ENCODE data around the gene FRG2B. TPM values are rescaled to one million over a fixed set of nuclear protein-coding genes. Genes with fewer than 3 reads are reported as not detected.
"Not testable (repeated sequence)": the region's sequence is repeated elsewhere in the genome, so short reads cannot be mapped to it uniquely, and the experiment has no call there.

FRG2B gene
- total RNA-seq, result not detected

GRCh38 chr10:133626695-133627094 is at the start of gene FRG2B:
Gene FRG2B, minus strand, starts transcription at chr10:133626795. Its CDS starts 53 bp downstream, at chr10:133626742.
- H3K27me3 Mint-ChIP-seq; H3K4me3 Mint-ChIP-seq; H3K9me3 Mint-ChIP-seq; intact Hi-C loops (cut with micrococcal nuclease); DNase-seq; H3K36me3 Mint-ChIP-seq (ENCODE audit: low read depth); POLR2A ChIA-PET; H3K4me1 Mint-ChIP-seq (ENCODE audit: low read depth); H3K27ac Mint-ChIP-seq; ATAC-seq; CTCF ChIA-PET: not testable (repeated sequence)

- H3K36me3 Mint-ChIP-seq (ENCODE audit: low read depth); H3K27me3 Mint-ChIP-seq; intact Hi-C loops (cut with micrococcal nuclease); H3K9me3 Mint-ChIP-seq; ATAC-seq; POLR2A ChIA-PET; CTCF ChIA-PET; H3K27ac Mint-ChIP-seq; H3K4me3 Mint-ChIP-seq; H3K4me1 Mint-ChIP-seq (ENCODE audit: low read depth); DNase-seq: not testable (repeated sequence)
Observed at GRCh38 chr10:133667446-133667845, 40.9 kb upstream of the FRG2B start.

GRCh38 chr10:133663544-133664160 is 37.1 kb upstream of the FRG2B start:
- H3K36me3 Mint-ChIP-seq (ENCODE audit: low read depth); H3K4me3 Mint-ChIP-seq; intact Hi-C loops (cut with micrococcal nuclease); CTCF ChIA-PET; DNase-seq; H3K9me3 Mint-ChIP-seq; POLR2A ChIA-PET; H3K27ac Mint-ChIP-seq; H3K27me3 Mint-ChIP-seq; H3K4me1 Mint-ChIP-seq (ENCODE audit: low read depth): not testable (repeated sequence)
- peak; percentile 55 for ATAC-seq

- H3K36me3 Mint-ChIP-seq (ENCODE audit: low read depth); ATAC-seq; DNase-seq; H3K27me3 Mint-ChIP-seq; POLR2A ChIA-PET; H3K27ac Mint-ChIP-seq; CTCF ChIA-PET; H3K4me1 Mint-ChIP-seq (ENCODE audit: low read depth); intact Hi-C loops (cut with micrococcal nuclease); H3K9me3 Mint-ChIP-seq; H3K4me3 Mint-ChIP-seq: not testable (repeated sequence)
Observed at GRCh38 chr10:133661122-133661521, 34.5 kb upstream of the FRG2B start.

- H3K27ac Mint-ChIP-seq; H3K4me3 Mint-ChIP-seq; CTCF ChIA-PET; H3K9me3 Mint-ChIP-seq; H3K36me3 Mint-ChIP-seq (ENCODE audit: low read depth); POLR2A ChIA-PET; H3K27me3 Mint-ChIP-seq; ATAC-seq; DNase-seq; intact Hi-C loops (cut with micrococcal nuclease); H3K4me1 Mint-ChIP-seq (ENCODE audit: low read depth): not testable (repeated sequence)
Observed at GRCh38 chr10:133660516-133660915, 33.9 kb upstream of the FRG2B start.

- H3K27me3 Mint-ChIP-seq; H3K4me3 Mint-ChIP-seq; intact Hi-C loops (cut with micrococcal nuclease); DNase-seq; H3K9me3 Mint-ChIP-seq; CTCF ChIA-PET; H3K27ac Mint-ChIP-seq; H3K36me3 Mint-ChIP-seq (ENCODE audit: low read depth); ATAC-seq; H3K4me1 Mint-ChIP-seq (ENCODE audit: low read depth); POLR2A ChIA-PET: not testable (repeated sequence)
Observed at GRCh38 chr10:133657276-133657675, 30.7 kb upstream of the FRG2B start.

DNA sequence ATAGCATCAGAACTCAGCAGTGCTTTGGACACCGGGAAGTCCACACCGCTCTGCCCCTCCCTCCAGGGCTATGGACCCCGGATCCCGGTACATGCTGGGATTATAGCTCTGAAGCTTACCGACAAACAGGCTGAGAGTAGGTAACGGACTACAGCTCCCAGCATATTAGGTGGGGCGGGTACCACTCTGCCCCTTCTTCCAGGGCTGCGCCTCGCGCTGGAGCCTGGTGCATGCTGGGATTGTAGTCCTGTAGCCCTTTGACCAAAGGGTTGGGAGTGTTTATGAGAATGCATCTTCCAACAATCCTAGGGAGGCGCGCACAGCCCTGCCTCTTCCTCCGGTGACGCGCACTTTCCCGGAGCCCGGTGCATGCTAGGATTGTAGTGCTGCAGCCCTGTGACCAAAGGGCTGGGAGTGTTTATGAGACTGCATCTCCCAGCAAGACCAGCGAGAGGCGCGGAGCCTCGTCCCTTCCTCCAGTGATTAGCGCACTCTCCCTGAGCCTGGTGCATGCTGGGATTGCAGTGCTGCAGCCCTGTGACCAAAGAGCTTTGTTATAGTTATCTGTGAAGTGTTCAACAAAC is 22.4 kb upstream of the FRG2B start:
- H3K36me3 Mint-ChIP-seq (ENCODE audit: low read depth); ATAC-seq; H3K4me1 Mint-ChIP-seq (ENCODE audit: low read depth); H3K27ac Mint-ChIP-seq; H3K9me3 Mint-ChIP-seq; CTCF ChIA-PET; POLR2A ChIA-PET; H3K4me3 Mint-ChIP-seq; H3K27me3 Mint-ChIP-seq; intact Hi-C loops (cut with micrococcal nuclease): not testable (repeated sequence)
- DNase-seq, result peak; percentile 31

GRCh38 chr10:133647075-133647748 is 20.6 kb upstream of the FRG2B start:
- CTCF ChIA-PET; H3K36me3 Mint-ChIP-seq (ENCODE audit: low read depth); H3K27ac Mint-ChIP-seq; H3K9me3 Mint-ChIP-seq; H3K4me3 Mint-ChIP-seq; POLR2A ChIA-PET; intact Hi-C loops (cut with micrococcal nuclease); H3K4me1 Mint-ChIP-seq (ENCODE audit: low read depth); H3K27me3 Mint-ChIP-seq: not testable (repeated sequence)
- peak; percentile 12 for DNase-seq
- peak; percentile 66 for ATAC-seq
- TF ChIP-seq CTCF (IDR thresholded peaks at IDR 0.05), result peak; percentile 65

GRCh38 chr10:133637846-133638235 is 11.2 kb upstream of the FRG2B start:
- H3K27ac Mint-ChIP-seq; intact Hi-C loops (cut with micrococcal nuclease); H3K4me1 Mint-ChIP-seq (ENCODE audit: low read depth); DNase-seq; ATAC-seq; H3K9me3 Mint-ChIP-seq; H3K27me3 Mint-ChIP-seq; POLR2A ChIA-PET; H3K36me3 Mint-ChIP-seq (ENCODE audit: low read depth); CTCF ChIA-PET: not testable (repeated sequence)
- peak overlapping the region; percentile 36 for H3K4me3 Mint-ChIP-seq

All from activated CD8-positive, alpha-beta T cell treated with anti-CD3 and anti-CD28 coated beads for 36 hours (primary cell).